ENCODE data around the gene PACRG. TPM values are rescaled to one million over a fixed set of nuclear protein-coding genes. Genes with fewer than 3 reads are reported as not detected.

Gene PACRG
- polyA plus RNA-seq, 2 of the 4 experiments (the other 2 are of a cell fraction) = 0.14 to 0.30 TPM

GRCh38 chr6:162829013-162829742, 101.4 kb downstream of the PACRG start:
- Histone ChIP-seq H3K4me3 (no peak overlapping the region), H3K4me2 (no peak overlapping the region), H3K4me1 (no peaks in the 10 kb centered on the region), H3K9me3 (no peaks in the 10 kb centered on the region), H3K27ac (no peak overlapping the region)
- ATAC-seq = no peak
- ChIA-PET POLR2A (no interaction called here), CTCF (no interaction called here)
- WGBS (ENCODE audit: missing lambda C conversion rate) = 49% methylated on average over 8 of the region's 8 CpGs
- DNase-seq (ENCODE audit: low read depth in 1 of 2, low spot score in 1 of 2) = no peak
- TF ChIP-seq BCL3 (IDR thresholded peaks at IDR 0.05) (no peak), RAD21 (conservative IDR thresholded peaks at IDR 0.05 in 1 of 2, IDR thresholded peaks at IDR 0.05 in 1 of 2) (no peak), HDAC2 (IDR thresholded peaks at IDR 0.05) (no peak), BHLHE40 (IDR thresholded peaks at IDR 0.05; ENCODE audit: low read depth, low read length) (no peak), E2F6 (IDR thresholded peaks at IDR 0.05; ENCODE audit: borderline replicate concordance, low read depth) (no peak), TP53 (CRISPR knock-in tag; IDR thresholded peaks at IDR 0.05) (no peak), PBX3 (IDR thresholded peaks at IDR 0.05) (no peak), POLR2AphosphoS2 (conservative IDR thresholded peaks at IDR 0.05; ENCODE audit: low read length) (no peak), ATOH8 (CRISPR knock-in tag; IDR thresholded peaks at IDR 0.05; ENCODE audit: low read depth) (no peak), NFE2L2 (conservative IDR thresholded peaks at IDR 0.05; ENCODE audit: low read length) (no peak), ESRRA (IDR thresholded peaks at IDR 0.05; ENCODE audit: borderline replicate concordance, low read length) (no peak), HOXB5 (CRISPR knock-in tag; IDR thresholded peaks at IDR 0.05) (no peak), CTCF (IDR thresholded peaks at IDR 0.05) (no peak), HEYL (CRISPR knock-in tag; IDR thresholded peaks at IDR 0.05) (no peak), ZSCAN20 (CRISPR knock-in tag; IDR thresholded peaks at IDR 0.05) (no peak), SREBF2 (IDR thresholded peaks at IDR 0.05) (no peak), PHF8 (IDR thresholded peaks at IDR 0.05; ENCODE audit: borderline replicate concordance, low read depth) (no peak)
- no peak for FAIRE-seq

- Histone ChIP-seq H3K9me3 (no peaks in the 10 kb centered on the region), H3K4me3 (no peak overlapping the region), H3K4me1 (no peaks in the 10 kb centered on the region), H3K27ac (no peak overlapping the region), H3K4me2 (no peak overlapping the region)
- ATAC-seq = no peak
- 4% methylated on average over 4 of the region's 4 CpGs for WGBS (ENCODE audit: missing lambda C conversion rate)
- ChIA-PET CTCF (no interaction called here), POLR2A (no interaction called here)
- no peak for DNase-seq (ENCODE audit: low read depth in 1 of 2, low spot score in 1 of 2)
- FAIRE-seq = no peak
- TF ChIP-seq TFCP2L1 (CRISPR knock-in tag; IDR thresholded peaks at IDR 0.05) = no peak
- no peak for TF ChIP-seq EP300 (IDR thresholded peaks at IDR 0.05)
- TF ChIP-seq CBX2 (IDR thresholded peaks at IDR 0.05; ENCODE audit: borderline replicate concordance, low read depth) = no peak
- TF ChIP-seq KDM1A (IDR thresholded peaks at IDR 0.05; ENCODE audit: low read depth) = no peak
- no peak for TF ChIP-seq CEBPB (IDR thresholded peaks at IDR 0.05)
- TF ChIP-seq REST (IDR thresholded peaks at IDR 0.05) = no peak
- TF ChIP-seq NR3C1 (IDR thresholded peaks at IDR 0.05) = no peak
- no peak for TF ChIP-seq RFX5 (IDR thresholded peaks at IDR 0.05)
- TF ChIP-seq ELK1 (IDR thresholded peaks at IDR 0.05; ENCODE audit: low read depth, low read length) = no peak
- TF ChIP-seq ESRRA (IDR thresholded peaks at IDR 0.05; ENCODE audit: borderline replicate concordance, low read length) = no peak
- TF ChIP-seq JUNB (IDR thresholded peaks at IDR 0.05) = no peak
- no peak for TF ChIP-seq PHF8 (IDR thresholded peaks at IDR 0.05; ENCODE audit: borderline replicate concordance, low read depth)
- TF ChIP-seq HEYL (CRISPR knock-in tag; IDR thresholded peaks at IDR 0.05) = no peak
- TF ChIP-seq CHD2 (IDR thresholded peaks at IDR 0.05; ENCODE audit: low read length, partially characterized antibody) = no peak
Measured at GRCh38 chr6:162833776-162834175, 106.0 kb downstream of the PACRG start.
